HG03095 (cell line): Measurements from ENCODE around the gene DLG5.

ENCODE experiments used
- ATAC-seq: cut with Tn5 transposase; IDR thresholded peaks from one replicate; pipeline ENCODE4 v1.9.1; 2021; ENCODE audit warnings: moderate library complexity; ENCODE audit not compliant: unreplicated experiment

The DLG5 gene

DNA sequence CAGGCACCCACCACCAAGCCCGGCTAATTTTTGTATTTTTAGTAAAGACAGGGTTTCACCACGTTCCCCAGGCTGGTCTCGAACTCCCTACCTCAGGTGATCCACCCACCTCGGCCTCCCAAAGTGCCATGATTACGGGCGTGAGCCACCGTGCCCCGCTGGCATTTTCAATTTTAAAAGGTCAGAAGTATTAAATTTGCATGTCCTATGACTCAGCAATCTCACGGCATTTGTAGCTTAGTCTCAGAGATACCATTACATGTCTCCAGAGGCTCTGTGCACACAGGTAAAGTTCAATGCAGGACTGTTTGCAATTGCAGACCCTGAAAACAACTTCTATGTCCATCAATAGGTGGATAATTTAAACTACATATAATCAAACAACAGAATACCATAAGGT, 99.2 kb downstream of the DLG5 start:
- no peak for ATAC-seq

DNA sequence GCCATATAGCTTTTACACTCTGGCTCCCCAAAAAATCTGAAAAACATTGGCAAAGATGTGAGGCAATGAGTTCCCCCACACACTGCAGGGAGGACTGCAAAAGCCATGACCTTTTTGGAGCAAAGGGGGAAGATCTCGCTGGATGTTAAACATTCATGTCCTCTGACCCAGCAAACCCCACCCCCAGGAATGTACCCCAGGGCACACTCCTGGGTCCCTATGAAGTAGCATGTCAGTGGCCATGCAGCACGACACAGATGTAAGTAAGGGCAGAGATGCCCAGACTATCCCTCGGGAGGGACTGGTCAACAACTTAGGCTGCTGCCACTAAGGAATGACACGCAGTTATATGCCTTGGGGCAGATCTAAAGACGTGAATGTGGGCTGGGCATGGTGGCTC, 100.6 kb downstream of the DLG5 start:
- ATAC-seq = no peak

DNA sequence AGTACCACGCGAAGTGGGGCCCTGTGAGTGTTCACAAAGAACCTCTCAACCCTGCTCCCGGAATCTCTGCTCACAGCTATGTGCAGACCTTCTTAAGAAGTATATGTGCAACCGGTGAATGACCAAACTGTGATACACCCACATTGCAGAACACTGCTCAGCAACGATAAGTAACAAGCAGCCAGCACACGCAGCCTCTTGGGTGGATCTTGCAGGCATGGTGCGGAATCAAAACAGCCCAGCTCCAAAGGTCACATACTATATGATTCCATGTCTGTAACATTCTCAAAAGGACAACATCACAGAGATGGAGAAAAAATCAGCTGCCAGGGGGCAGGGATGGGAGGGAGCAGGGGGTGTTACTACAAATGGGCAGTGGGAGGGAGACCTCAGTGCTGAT, 101.6 kb downstream of the DLG5 start:
- no peak for ATAC-seq

DNA sequence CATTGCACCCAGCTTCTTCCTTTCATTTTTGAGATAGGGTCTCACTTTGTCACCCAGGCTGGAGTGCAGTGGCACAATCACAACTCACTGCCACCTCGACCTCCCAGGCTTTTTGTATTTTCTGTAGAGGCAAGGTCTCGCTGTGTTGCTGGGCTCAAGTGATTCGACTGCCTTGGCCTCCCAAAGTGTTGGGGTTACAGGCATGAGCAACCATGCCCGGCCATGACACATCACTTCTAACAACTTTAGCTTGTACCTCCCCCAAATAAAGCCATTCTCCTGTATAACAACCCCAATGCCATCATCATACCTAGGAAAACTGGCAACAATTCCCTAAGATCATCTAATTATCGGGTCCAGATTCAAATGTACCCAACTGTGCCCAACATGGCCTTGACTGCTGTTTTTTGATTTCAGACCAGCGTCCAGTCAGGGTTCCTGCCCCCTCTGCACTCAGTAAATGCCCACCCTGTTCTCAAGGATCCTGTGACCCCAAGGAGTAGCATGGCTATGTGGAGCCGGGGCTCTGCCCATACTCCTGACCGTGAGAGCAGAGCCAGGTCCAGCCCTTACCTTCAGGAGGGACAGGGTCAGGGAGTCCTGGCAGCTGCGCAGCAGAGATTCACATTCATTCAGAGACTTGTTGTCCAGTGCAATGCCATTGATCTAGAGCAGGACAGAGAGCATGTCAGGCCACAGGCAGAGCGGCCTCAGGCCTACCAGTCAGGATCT, 102.6 kb downstream of the DLG5 start:
- ATAC-seq = no peak

DNA sequence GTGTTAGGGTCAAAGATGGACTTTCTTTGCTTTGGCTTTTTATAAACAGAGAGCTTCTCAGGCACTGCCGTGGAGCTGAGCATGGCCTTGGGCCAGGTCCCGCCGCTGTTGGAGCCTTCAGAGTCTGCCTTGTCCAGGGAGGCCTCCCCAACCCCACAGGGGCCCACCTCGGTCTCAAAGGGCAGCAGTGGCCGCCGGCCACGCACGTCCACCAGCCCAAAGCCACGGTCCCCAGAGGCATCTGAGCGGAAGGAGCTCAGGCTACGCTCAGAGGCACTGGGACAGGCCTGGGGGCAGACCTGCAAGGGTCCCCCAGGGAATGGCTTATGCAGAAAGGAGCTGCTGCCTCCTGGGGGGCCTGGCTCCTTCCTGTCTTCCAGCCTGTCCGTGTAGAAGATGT, 105.0 kb downstream of the DLG5 start:
- ATAC-seq = no peak

DNA sequence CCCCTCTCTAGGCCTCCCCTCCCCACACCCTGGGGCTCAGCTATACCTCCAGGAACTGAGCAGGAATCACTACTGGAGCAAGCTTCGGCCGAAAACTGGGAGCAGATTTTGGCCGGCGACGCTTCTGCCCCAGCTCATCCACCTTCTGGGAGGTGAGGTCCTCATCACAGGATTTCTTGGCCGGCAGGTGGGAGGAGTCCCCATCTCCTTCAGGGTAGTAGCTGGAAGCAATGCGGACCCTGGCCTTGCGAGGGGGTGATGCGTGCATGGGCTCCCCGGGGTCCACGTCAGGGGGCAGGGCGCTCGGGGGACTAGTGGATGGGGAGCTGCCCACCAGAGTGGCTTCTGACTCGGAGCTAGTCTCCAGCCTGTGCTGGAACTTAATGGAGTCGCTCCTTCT, 105.5 kb downstream of the DLG5 start:
- no peak for ATAC-seq

DNA sequence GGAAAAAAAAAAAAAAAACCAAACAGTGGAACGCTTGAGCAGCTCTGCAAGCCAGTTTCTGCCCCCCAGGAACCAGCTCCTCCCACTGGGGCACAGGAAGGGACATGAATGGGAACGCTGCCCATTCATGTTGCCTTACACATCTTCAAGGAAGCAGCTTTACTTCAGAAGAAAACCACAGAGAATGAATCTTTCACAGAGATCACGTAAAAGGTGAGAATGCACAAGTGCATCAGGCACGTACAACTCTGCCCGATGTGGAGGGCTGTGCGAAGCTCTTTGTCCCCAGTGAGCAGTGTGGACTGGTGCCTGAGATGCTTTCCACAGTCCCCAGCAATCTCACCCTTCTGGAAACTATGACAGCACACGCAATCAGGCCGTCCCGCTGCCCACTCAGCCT, 106.2 kb downstream of the DLG5 start:
- no peak for ATAC-seq

DNA sequence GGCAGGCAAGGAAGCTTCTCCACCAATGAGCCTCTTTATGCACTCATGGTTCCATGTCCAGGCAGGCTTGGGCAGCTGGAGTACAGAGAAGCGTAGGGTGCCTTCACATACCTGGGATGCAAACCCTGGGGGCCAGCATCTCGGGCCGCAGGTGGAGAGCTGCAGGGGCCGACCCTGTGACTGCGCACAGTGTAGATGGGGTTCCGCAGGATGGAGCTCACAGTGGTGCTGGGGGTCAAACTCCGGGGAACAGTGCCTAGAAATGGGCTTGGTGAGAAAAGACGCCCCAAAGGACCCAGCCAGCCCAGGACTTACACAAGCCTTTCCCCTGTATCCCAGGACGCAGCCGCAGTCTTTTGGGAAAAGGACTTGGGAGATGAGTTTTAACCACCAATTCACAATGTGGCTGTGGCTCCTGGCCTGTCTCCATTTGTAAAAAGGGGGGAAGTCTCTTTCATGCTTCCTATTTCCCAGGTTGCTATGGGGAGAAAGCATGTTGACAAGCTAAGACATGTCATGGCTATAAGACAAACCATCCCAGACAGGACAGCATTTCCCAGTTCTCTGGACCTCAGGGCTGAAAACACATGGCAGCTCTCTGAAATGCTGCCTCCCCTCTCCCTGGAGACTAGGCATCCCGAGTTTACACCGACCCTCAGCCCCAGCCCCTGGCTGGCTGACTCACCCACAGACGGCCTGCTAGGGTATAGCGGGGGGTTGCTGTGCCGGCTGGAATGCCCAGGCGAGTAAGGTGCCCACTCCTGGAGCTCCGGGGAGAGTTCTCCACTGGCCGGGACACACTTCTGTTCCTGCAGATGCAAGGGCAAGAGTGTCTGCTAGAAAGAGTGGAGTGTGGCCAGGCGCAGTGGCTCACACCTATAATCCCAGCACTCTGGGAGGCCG, 107.1 kb downstream of the DLG5 start:
- ATAC-seq = no peak

DNA sequence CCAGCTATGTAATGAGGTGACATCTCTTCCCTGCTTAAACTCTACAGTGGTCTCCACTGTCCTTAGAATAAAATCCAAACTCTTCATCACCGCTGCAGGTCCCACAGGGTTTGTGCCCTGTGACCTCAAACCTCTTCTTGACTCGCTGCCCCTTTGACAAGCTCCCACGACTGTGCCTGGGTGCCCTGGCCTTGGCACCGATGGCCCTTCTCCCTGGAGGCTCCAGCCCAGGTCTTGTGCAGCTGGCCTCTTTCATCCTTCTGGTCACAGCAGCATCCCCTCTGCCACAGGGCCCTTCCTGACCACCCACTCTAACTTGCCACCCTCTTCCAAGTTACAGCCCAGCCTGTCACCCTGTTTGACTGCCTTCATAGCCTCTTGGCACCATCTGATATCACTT, 108.2 kb downstream of the DLG5 start:
- ATAC-seq = no peak

DNA sequence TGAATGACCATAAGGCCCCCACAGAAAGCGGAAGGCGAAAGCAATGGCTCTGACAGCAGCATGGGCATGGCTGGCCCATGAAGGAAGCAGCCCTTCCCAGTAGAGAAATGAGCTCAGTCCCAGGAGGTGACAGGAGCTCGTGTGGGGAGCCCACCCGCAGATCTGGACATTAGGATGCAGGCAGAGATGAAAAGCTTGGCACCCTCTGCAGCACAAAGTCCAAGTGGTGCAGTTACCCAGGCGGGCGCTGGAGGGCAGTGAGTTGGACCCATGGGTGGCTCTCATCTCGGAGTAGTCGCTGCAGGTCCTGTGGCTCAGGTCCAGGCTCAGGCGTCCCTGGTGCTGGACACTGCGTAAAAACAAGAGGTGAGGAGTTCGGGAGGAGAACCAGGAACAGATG, 109.0 kb downstream of the DLG5 start:
- ATAC-seq = no peak

DNA sequence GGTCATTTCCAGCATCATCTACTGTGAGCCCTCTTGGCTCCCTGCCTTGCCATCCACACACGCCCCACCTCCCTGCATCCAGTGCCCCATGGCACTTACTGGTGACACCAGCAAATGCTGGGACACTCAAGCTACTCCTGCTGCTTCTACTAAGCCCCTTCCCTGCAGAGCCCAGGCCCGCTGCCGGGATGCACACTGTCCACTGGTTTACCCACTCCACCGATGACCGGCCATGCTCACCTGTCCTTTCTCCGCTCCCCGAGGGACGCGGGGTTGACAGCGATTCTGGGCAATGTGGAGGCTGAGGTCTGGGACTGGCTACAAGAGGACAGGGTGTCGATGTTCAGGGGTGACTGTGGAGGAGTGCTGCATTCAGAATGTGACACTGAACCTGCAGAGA, 110.2 kb downstream of the DLG5 start:
- ATAC-seq = no peak

DNA sequence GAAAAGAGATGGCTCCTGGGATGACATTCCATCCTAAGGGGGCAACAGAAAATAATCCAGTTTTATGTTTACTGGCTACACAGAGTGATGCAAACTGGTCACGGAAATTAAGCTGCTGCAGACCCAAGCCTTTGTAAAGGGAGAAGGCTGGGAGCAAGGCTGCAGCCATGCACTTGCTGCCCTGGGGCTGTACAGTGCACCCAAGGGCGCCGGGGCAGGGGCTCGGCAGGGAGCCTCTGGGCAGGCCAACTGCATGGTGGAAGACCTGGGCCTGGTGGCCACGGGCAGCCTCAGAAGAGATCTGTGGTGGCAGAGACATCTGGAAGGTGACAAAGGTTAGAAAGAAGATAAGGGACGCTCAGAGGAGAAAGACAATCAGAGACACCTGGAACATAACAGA, 113.8 kb downstream of the DLG5 start:
- no peak for ATAC-seq

DNA sequence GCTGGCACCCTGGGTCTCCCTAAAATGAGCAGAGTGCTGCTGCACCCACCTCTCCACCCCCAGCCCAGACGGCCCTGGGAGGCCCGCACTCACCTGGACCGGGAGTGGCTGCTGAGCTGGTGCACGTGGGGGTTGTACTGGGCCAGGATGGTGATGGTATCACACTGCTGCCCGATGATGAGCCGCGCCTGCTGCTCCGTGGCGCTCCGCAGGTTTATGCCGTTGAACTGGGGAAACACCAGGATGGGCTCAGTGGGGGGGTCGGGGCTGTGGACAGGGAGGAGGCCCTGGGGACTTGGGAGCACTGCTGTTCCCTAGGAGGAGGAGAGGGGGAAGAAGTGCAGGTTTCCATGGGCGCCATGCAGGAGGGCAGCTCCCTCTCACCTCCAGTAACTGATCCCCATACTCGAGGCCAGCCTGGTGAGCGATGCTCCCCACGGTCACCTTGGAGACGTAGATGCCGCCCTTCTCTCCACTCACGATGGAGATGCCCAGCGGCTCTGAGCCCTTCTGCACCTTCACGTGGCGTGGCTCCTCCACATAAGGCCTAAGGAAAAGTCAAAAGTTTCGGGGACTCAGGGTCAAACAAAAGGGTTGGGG, 114.6 kb downstream of the DLG5 start:
- no peak for ATAC-seq

DNA sequence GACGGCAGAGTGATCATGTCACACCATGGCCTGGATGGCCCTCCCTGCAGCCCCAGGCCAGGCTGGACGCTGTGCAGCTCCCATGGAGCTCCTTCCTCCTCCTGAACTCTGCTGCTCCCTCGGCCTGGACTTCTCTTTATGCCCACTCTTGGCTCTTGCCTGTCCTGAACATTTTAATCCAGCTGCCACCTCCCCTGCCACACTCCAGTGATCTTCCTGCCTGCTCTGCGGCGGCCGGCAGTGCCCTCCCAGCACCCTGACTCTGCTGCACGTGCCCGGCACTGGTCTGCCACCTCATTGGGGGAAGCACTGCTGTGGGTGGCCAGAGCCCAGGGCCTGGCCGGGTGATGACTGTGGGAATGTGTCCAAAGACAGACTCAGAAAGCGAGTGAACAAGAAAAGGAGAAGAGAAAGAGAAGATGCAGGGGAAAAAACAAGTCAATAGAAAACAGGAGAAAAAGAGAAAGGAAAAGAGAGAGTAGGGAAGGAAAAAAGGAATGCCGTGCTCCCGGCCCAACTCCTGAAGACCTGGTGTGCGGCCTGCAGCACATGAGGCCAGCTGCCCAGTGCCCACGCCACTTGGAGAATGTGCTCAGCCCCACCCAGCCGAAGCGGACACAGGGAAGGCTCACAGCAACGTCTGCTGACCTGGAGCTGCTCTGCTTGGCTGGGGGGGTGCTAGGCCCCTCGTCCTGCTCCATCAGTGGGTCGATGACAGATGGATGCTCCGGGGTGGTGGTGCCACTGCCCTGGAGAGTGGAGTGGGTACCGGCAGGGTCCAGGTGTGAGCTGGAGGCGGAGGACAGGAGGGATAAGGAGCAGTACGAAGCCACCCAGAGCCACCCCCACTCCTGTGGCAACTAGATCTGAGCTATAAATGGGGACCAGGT, 115.9 kb downstream of the DLG5 start:
- no peak for ATAC-seq

DNA sequence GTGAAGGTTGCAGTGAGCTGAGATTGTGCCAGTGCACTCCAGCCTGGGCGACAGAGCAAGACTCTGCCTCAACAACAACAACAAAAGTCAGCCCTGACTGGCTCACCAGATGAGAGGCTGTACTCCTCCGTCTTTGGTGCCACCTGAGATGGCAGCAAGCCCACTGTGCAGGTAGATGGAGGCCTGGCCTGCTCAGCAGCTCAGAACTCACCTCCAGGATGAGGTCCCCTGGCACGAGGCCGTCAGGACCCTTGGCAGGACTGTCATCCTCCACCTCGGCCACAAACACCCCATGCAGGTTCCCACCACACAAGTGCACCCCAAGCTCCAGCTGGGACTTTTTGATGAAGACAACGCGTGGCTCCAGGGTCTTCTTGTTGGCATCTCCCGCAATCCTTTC, 117.2 kb downstream of the DLG5 start:
- no peak for ATAC-seq

DNA sequence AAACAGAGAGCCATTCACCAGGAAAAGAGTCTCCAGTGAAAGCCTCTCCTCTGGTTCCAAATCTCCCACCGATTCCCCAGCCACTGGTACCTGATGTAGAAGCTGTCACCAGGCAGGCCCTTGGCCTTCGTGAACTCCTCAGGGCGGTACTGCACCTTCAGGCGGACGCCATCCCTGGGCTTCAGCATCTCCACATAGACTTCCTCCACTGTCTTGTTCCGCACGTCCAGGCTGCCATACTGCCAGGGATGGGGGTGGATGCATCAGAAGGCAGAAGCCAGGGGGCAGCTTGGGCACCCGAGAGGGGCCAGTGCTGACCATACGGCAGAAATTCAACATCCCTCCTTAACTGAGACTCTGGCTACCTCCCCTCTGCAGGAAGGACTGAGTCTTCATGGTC, 118.8 kb downstream of the DLG5 start:
- no peak for ATAC-seq

DNA sequence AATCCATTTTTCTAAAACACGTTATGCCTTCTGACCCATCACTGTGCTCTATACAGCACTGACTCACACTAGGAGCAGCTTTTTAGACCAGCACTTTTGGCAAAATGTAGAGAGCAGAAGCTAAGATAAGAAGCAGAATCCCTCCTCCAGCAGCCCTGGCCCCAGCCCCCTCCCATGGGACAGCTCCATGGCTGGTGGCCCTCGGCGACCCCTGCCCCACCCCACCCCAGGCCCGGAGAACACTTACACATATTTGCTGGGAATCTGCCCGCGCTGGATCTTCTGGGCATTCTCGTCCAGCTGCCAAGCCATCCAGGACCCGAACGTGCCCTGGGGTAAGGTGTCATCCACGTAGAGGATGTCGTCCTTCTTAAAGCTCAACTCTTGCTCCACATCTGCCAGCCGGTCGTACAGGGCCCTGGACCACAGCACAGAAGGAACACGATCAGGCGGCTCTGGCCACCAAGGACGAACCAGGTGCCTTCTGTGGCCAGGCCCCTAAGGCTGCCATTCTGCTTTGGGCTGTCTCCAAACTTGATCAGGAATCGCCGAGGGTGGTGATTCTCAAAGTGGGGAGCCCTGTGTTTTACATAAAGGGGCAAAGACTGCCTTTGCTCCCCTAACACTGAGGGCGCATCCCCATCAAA, 119.9 kb downstream of the DLG5 start:
- no peak for ATAC-seq

DNA sequence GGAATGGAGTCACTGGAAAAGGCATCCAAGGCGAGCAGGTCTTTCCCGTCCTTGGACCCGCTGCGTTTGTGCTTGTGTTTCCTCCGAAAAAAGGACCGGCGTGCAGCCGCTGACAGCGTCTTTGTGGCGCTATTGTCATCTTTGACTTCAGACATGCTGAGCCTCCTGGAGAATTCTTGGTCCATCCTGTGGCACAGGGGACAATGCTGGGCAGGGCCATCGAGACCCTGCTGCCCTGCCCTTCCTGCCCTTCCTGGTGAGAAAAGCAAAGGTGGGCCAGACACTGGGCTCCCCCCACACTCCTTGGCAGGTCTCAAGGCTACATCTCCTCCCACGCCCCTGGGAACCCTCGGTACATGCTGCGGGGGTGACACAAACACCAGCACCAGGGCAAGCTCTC, 120.9 kb downstream of the DLG5 start:
- ATAC-seq = no peak

DNA sequence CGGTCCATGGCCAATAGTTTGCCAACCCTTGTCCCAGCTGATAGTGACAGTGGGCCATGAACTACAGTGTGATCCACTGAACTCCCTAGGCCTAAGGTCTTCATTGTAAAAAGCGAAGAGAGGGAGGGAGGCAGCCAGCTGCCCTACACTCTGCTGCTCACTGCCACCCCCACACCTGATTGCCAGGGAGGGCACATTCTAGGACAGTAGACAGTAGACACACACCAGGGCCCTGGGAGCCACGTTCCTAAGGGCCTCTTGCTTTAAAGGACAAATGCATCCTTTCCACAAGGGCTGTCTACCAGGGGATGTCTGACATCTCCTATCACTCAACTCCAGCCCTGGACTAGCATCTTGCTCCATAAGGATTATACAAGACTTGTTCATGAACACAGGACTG, 122.2 kb downstream of the DLG5 start:
- ATAC-seq = no peak

DNA sequence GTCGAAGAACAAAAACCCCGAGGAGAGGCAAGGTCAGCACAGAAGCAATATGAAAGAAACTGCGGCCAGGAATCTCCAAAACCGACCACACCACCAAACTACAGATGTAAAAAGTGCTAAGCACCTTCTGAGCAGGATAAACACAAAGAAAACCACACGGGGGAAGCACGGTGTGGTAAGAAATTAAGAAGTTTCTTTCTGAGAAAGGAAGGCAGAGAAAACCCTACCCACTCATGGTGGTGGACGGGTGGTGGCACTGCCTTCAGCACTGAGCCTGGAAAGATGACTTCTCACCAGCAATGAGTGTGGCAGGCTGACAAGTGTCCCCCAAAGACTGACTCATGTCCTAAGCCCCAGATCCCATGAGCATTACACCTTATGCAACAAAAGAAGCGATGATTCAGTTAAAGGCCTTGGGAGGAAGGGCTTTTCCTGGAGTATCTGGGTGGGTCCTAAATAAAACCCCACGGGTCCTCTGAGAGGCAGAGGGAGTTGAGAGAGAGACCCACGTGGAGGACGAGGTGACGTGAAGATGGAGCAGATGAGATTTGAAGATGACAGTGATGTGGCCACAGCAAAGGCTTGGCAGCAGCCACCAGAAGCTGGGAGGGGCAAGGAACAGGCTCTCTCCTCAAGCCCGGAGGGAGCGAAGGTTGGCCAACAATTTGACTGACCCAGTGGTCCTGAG, 124.9 kb downstream of the DLG5 start:
- ATAC-seq = no peak
